Kidney tubule cell (primary cell): Measurements from ENCODE around the gene UBE2E3.
"Not testable (repeated sequence)": the region's sequence is repeated elsewhere in the genome, so short reads cannot be mapped to it uniquely, and the experiment has no call there.

Experiments
- DNase-seq: peaks from one replicate; pipeline ENCODE4 v3.0.0-alpha.2; 2018; ENCODE audit warnings: low spot score

Gene UBE2E3

DNA sequence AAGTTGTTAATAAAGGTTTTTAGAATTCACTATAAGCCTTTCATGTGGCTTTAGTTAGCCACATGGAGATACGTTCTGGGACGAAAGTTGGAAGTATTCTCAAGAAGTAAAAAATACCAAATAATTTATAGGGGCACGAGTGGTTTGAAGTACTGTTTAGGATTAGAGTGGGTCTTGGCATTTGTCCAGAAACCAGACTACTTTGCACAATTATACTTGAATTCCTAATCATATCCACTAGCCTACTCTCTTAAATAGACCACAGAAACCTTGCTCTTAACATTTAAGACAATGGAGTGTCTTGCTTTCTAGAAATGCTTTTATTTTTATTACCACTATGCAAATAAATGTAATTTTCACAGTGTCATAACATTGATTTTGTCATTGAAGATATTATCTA, 44.6 kb downstream of the UBE2E3 start:
- no peak for DNase-seq

GRCh38 chr2:181036445-181036844, 56.0 kb downstream of the UBE2E3 start:
- DNase-seq, result no peak

GRCh38 chr2:181036848-181037603, 56.6 kb downstream of the UBE2E3 start:
- peak; percentile 27 for DNase-seq

DNA sequence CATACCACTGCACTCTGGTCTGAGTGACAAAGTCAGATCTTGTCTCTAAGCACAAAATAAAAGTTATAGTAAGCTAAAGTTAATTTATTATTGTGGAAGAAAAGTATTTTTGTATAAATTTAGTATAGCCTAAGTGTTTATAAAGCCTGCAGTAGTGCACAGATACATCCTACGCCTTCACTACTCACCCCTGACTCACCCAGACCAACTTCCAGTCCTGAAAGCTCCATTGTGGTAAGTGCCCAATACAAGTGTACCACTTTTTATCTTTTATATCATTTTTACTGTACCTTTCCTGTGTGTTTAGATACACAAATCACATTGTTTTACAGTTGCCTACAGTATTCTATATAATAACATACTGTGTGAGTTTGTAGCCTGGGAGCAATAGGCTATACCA, 57.5 kb downstream of the UBE2E3 start:
- DNase-seq, result peak; percentile 9

DNA sequence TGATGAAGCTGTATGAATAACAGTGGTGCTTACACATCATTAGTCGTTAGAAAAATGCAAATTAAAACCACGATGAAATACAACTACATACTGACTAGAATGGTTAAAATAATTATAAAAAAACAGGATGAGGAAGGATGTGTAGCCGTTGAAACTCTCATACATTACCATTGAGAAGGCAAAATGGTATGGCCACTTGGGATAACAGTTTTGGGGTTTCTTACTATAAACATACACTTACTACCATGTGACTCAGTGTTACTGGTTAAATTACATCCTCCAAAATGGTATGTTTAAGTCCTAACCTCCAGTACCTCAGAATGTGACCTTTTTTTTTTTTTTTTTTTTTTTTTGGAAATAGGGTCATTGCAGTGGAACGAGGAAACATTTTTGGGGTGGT, 58.4 kb downstream of the UBE2E3 start:
- DNase-seq, result no peak

GRCh38 chr2:181040839-181041238, 60.4 kb downstream of the UBE2E3 start:
- DNase-seq, result not testable (repeated sequence)

- peak; percentile 43 for DNase-seq
These were observed 61.3 kb downstream of the UBE2E3 start for GRCh38 chr2:181041661-181042060.

DNA sequence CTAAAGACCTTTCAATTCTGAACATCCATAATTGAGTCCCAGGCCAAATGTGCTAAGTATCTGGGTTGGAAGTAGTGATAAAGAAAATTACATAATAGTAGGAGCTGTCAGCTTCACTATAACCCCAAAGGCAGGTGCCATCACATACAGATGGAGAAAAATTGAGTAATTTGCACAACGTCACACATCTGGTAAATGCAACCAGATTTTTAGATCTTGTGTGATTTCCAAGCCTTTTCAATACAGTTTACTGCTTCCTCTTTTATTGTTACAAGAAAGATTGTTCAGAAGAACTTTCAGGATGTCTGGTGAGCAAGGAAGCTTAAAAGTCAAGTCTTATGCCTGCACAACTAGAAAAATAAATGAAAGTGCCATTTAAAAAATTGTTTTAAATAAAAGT, 62.3 kb downstream of the UBE2E3 start:
- no peak for DNase-seq

DNA sequence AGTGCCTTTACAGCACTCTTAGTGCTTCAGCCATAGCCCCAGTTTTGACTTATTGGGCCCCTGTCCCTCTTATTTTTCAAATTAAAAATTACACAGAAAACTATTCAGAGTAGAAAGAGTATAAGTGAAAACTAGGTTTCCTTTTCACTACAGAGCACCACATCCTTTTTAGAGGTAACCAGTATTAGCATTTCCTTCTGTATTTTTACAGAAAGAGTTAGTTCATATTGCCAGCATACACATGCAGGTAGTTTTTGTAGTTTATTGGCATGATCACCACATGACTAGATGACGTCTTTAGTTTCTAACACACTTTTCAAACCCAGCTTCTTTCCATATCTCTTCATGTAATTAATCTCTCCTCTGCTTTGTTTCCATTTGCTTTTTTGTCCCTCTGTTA, 66.4 kb downstream of the UBE2E3 start:
- DNase-seq, result no peak

GRCh38 chr2:181047829-181048228, 67.4 kb downstream of the UBE2E3 start:
- DNase-seq, result no peak

GRCh38 chr2:181051861-181052522, 71.6 kb downstream of the UBE2E3 start:
- no peak for DNase-seq

- DNase-seq, result no peak
These were observed 72.1 kb downstream of the UBE2E3 start for GRCh38 chr2:181052523-181052891.

DNA sequence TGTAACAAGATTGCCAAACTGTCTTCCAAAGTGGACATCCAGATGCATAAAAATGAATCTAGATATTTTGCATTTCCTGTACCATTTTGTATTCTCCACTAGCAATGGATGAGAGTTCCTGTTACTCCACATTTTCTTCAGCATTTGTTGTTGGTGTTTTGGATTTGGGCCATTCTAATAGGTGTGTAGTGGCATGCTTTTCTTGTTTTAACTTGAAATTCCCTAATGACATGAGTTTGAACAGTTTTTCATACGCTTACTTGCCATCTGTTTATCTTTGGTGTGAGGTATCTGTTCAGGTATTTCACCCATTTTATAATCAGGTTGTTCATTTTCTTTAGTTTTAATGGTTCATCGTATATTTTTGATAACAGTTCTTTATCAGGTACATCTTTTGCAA, 73.9 kb downstream of the UBE2E3 start:
- no peak for DNase-seq

- no peak for DNase-seq
These were observed 74.4 kb downstream of the UBE2E3 start for GRCh38 chr2:181054843-181055242.

DNA sequence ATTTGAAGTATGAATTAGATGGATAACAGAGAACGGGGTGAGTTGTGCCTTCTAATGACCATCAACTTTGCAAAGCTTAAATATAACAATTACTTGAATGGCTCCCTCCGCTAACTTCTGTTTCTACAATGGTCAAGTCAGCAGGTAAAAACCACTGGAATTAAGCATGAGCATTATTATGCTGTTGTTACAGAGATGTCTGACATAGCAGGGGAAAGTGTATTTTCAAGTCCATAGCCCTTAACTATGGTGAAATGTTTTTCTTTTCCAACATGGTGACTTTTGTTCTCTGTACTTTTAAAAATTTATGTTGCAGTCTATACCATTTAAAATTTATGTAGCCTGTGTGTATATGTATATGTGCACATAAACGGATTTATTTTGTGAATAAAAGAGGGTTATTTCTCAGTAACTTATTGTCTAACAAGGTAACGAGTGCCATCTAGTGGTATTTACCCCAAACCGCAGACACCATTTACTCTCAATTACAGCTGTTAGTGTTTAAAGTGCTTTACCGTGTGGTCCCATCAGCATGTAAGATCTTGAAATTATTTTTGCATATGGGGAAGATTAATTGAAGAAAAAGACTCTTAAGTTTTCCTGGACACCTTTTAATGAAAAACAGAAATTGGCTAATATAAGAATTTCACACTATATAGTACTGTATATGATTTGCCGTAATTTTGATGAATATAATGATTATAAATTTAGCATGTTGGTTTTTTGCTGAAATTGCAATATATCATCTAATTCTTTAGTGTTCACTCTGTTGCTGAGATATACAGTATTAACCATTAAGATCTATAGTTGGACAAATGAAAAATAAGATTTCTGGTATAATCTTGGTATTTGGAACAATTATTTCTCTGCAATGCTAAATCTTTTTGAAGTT, 78.2 kb downstream of the UBE2E3 start:
- DNase-seq, result peak; percentile 43

GRCh38 chr2:181063696-181064095, 83.3 kb downstream of the UBE2E3 start:
- DNase-seq, result no peak

GRCh38 chr2:181065458-181065857, 85.1 kb downstream of the UBE2E3 start:
- DNase-seq, result no peak

DNA sequence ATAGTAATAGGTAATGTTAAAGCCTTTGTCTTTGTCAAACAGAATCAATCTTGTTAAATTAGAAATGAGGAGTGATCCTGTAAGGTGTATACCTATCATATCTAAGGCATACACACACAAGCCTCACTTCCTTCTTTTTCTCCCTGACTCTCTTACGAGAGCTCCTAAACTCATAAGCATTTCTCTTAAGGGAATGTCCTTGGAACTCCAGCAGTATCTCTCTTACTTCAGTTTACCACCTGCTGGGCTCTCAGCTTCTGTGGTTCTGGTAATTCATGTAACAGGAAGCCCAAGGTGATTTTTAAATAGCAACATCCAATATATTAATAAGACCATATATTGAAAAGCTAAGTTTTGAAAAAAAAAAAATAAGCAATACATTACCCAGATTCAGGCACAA, 85.9 kb downstream of the UBE2E3 start:
- DNase-seq, result no peak

DNA sequence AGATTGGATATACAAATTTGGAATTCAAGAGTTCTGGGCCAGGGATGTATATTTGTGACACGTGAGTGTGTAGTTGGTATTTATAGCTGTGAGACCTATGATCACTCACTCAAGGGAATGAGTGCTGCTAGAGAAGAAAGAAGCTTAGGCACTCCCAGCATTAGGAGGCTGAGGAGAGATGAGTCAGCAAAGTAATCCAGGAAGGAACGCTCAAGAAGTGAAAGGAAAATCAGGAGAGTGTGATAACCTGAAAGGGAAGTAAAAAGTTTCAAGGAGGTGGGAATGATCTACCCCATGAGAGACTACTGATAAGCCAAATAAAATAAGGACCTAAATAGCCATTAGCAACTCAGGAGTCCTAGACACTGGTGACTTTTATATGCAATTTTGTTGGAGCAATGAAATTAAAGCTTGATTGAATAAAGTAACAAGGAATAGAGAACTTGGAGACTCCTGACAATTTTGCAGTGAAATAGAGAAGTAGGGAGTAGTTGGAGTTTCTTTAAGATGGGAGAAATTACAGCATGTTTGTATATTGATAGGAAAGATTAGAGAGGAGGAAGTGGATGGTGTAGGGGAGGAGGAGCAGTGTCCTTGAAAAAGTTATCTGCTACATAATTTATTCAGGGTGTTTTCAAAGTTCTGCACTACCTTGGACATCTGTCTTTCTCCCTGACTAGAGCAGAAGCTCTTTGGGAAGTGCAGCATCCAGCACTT, 89.9 kb downstream of the UBE2E3 start:
- peak; percentile 76 for DNase-seq

DNA sequence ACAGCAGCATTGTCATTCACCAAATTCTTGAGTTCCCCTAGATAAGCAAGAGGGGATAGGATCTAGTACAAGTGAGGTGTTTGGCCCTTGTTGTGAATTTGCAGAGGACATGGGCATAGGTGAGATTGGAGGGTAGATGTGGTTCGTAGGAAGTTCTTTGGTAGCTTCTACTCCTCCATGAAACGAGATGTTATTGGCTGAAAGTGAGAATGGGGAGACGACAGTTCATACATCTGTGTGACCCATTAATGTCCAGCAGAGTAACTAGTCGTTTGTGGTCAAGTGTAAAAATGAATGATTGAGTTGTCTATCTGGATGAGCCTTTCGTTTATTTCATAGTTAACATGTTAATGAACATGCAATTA, 90.4 kb downstream of the UBE2E3 start:
- no peak for DNase-seq

DNA sequence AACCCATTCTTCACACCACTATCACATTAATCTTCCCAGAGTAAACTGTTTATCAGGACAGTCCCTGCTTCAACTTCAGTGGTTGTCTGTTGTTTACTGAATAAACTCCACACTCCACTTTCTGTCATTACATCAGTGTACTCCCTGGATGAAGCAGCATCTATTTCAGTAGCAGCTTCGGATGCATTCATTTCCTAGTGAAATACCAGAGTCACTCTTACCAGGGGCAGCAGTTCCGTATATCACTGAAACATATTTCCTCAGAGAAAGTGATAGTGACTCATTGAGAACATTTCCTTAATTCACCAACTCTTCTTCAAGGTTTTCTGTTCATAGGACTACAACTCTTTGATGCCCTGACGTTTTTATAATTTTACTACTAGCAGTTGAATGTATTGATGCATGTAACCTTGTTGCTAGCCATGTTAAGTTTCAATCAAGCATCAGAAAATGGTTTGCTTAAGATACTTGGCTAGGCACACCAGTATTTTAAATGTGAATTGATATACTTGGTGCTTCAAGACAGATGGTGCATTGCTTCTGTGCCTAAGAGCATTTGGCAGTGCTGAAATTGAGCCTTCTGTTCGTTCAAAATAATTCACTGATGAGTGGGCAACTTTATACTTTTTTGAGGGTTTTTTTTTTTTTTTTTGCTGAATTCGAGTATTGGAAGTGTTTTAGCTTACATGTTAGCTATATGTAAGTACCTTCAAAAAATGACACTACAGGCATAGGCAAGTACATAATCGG, 92.3 kb downstream of the UBE2E3 start:
- DNase-seq, result no peak

DNA sequence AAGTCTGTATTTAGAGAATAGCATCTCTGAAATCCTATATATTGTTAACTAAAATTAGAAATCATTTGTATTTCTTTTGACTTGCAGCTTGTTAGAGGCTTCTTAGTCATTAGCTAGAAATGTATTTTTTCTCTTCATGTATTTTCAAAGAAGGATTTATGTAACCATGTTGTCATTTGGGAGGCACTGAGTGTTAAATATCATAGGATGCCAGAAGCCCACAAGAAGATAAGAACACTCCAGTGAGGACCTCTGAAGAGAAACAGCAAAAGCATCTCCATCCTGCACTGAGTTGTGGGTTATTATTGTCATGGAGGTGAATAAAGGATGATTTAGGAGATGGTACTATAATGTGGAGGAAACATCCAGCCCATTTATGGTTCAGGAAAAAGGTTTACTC, 93.5 kb downstream of the UBE2E3 start:
- no peak for DNase-seq
